ENCODE results near the gene CWC25. TPM values are rescaled to one million over a fixed set of nuclear protein-coding genes. Genes with fewer than 3 reads are reported as not detected.

The CWC25 gene
- polyA plus RNA-seq, 1 of the 3 experiments (the other 2 are of a cell fraction), result 15.6 TPM

DNA sequence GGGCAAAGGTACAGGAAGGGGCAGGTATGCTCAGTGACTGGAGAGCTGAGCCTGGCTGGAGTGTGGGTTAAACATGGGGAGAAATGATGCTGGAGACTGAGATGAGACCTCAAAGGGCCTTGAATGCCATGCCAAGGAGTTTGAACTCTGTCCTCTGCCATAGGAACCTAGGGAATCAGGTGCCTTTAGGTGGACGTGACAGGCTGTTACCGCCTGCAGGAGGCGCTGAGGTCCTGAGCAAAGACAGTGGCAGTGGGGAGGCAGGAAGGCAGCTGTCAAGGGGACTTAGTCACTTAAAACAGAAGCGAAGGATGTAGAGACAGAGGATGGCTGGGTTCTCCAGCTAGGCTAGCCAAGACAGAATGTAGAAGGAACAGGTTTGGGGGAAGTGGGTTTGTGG, 63.5 kb downstream of the CWC25 start:
- TF ChIP-seq JUND (IDR thresholded peaks at IDR 0.05) (no peak), ELF1 (IDR thresholded peaks at IDR 0.05) (no peak), FOXJ3 (CRISPR knock-in tag; IDR thresholded peaks at IDR 0.05) (no peak), NFIC (IDR thresholded peaks at IDR 0.05; ENCODE audit: borderline replicate concordance) (no peak), TCF12 (IDR thresholded peaks at IDR 0.05) (no peak), POLR2AphosphoS5 (IDR thresholded peaks at IDR 0.05; ENCODE audit: low read depth, low read length) (no peak), FOSL2 (IDR thresholded peaks at IDR 0.05; ENCODE audit: borderline replicate concordance, low read depth) (no peak), RAD21 (IDR thresholded peaks at IDR 0.05; ENCODE audit: low read length) (peak; percentile 56), RFX5 (IDR thresholded peaks at IDR 0.05; ENCODE audit: low read length) (no peak), TAF1 (IDR thresholded peaks at IDR 0.05; ENCODE audit: borderline replicate concordance, low read depth, low read length) (no peak), YY1 (IDR thresholded peaks at IDR 0.05; ENCODE audit: low read depth) (no peak), SIN3A (IDR thresholded peaks at IDR 0.05; ENCODE audit: borderline replicate concordance, low read depth, low read length) (peak; percentile 53; the same call in 1 of the 2 replicates), SMC3 (IDR thresholded peaks at IDR 0.05; ENCODE audit: low read depth, low read length) (no peak), GABPA (IDR thresholded peaks at IDR 0.05; ENCODE audit: low read depth) (no peak)
- TF ChIP-seq, protein P1, sequence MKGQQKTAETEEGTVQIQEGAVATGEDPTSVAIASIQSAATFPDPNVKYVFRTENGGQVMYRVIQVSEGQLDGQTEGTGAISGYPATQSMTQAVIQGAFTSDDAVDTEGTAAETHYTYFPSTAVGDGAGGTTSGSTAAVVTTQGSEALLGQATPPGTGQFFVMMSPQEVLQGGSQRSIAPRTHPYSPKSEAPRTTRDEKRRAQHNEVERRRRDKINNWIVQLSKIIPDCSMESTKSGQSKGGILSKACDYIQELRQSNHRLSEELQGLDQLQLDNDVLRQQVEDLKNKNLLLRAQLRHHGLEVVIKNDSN (IDR thresholded peaks at IDR 0.05; ENCODE audit: borderline replicate concordance, low read depth), result no peak
- TF ChIP-seq, protein P2, sequence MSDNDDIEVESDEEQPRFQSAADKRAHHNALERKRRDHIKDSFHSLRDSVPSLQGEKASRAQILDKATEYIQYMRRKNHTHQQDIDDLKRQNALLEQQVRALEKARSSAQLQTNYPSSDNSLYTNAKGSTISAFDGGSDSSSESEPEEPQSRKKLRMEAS (IDR thresholded peaks at IDR 0.05; ENCODE audit: low read depth), result no peak
- TF ChIP-seq, protein P3, sequence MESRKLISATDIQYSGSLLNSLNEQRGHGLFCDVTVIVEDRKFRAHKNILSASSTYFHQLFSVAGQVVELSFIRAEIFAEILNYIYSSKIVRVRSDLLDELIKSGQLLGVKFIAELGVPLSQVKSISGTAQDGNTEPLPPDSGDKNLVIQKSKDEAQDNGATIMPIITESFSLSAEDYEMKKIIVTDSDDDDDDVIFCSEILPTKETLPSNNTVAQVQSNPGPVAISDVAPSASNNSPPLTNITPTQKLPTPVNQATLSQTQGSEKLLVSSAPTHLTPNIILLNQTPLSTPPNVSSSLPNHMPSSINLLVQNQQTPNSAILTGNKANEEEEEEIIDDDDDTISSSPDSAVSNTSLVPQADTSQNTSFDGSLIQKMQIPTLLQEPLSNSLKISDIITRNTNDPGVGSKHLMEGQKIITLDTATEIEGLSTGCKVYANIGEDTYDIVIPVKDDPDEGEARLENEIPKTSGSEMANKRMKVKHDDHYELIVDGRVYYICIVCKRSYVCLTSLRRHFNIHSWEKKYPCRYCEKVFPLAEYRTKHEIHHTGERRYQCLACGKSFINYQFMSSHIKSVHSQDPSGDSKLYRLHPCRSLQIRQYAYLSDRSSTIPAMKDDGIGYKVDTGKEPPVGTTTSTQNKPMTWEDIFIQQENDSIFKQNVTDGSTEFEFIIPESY (IDR thresholded peaks at IDR 0.05; ENCODE audit: borderline replicate concordance, low read depth), result no peak
- TF ChIP-seq, protein P4, sequence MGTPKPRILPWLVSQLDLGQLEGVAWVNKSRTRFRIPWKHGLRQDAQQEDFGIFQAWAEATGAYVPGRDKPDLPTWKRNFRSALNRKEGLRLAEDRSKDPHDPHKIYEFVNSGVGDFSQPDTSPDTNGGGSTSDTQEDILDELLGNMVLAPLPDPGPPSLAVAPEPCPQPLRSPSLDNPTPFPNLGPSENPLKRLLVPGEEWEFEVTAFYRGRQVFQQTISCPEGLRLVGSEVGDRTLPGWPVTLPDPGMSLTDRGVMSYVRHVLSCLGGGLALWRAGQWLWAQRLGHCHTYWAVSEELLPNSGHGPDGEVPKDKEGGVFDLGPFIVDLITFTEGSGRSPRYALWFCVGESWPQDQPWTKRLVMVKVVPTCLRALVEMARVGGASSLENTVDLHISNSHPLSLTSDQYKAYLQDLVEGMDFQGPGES (IDR thresholded peaks at IDR 0.05; ENCODE audit: low read depth, low read length), result no peak
- TF ChIP-seq, protein P5, sequence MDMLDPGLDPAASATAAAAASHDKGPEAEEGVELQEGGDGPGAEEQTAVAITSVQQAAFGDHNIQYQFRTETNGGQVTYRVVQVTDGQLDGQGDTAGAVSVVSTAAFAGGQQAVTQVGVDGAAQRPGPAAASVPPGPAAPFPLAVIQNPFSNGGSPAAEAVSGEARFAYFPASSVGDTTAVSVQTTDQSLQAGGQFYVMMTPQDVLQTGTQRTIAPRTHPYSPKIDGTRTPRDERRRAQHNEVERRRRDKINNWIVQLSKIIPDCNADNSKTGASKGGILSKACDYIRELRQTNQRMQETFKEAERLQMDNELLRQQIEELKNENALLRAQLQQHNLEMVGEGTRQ (IDR thresholded peaks at IDR 0.05; ENCODE audit: borderline replicate concordance, low read depth, low read length), result no peak
- TF ChIP-seq, protein P6, sequence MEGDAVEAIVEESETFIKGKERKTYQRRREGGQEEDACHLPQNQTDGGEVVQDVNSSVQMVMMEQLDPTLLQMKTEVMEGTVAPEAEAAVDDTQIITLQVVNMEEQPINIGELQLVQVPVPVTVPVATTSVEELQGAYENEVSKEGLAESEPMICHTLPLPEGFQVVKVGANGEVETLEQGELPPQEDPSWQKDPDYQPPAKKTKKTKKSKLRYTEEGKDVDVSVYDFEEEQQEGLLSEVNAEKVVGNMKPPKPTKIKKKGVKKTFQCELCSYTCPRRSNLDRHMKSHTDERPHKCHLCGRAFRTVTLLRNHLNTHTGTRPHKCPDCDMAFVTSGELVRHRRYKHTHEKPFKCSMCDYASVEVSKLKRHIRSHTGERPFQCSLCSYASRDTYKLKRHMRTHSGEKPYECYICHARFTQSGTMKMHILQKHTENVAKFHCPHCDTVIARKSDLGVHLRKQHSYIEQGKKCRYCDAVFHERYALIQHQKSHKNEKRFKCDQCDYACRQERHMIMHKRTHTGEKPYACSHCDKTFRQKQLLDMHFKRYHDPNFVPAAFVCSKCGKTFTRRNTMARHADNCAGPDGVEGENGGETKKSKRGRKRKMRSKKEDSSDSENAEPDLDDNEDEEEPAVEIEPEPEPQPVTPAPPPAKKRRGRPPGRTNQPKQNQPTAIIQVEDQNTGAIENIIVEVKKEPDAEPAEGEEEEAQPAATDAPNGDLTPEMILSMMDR (IDR thresholded peaks at IDR 0.05), result peak; percentile 59
- 89% methylated on average over 4 of the region's 4 CpGs for WGBS (ENCODE audit: low lambda C conversion rate)

More for the DNA sequence above, 63.5 kb downstream of the CWC25 start:
- Histone ChIP-seq H3K27ac (ENCODE audit: low read depth in 2 of 2, low read length in 1 of 2) (no peak overlapping the region), H3K27me3 (ENCODE audit: insufficient read depth) (no peaks in the 10 kb centered on the region), H3K9ac (no peak overlapping the region), H3F3A (replicated peaks; ENCODE audit: insufficient read depth) (peaks cover 24% of the 10 kb centered on the region), H3K79me2 (ENCODE audit: insufficient read depth) (peaks cover 19% of the 10 kb centered on the region; the same call in 1 of the 2 replicates), H3K36me3 (replicated peaks in 1 of 2; ENCODE audit: control insufficient read depth in 1 of 2, insufficient read depth in 2 of 2, low read length in 1 of 2) (peaks cover 57 to 58% of the 10 kb centered on the region in 2 experiments), H3K4me1 (ENCODE audit: control insufficient read depth in 1 of 2, insufficient read depth in 2 of 2, low read depth in 1 of 2, low read length in 1 of 2) (no peaks in the 10 kb centered on the region), H2AFZ (ENCODE audit: low read depth) (no peak overlapping the region), H3K4me3 (ENCODE audit: low read depth in 2 of 2, low read length in 1 of 2) (0 out of 4 replicates have a peak overlapping the region, but pooled peaks of 1 of the 2 experiments have one; percentile 6), H4K20me1 (ENCODE audit: insufficient read depth) (0 out of 2 replicates have a peak, but pooled peaks cover 4% of the 10 kb centered on the region), H3K9me2 (no peaks in the 10 kb centered on the region), H3K4me2 (no peak overlapping the region), H3K9me3 (no peaks in the 10 kb centered on the region)
- CTCF ChIA-PET, result interaction anchor here (0.5 to 2.1 kb wide), 11 partner anchors 9 to 444 kb away, joined by 3 to 9 read pairs (median 4); partner anchors contain the start of genes CWC25 and PSMB3
- DNase-seq, result peak; percentile 50
- POLR2A ChIA-PET, result no interaction called here

All from SK-N-SH (cell line).